Endothelial cell of umbilical vein (primary cell): Measurements from ENCODE around the gene HGF. TPM values are rescaled to one million over a fixed set of nuclear protein-coding genes. Genes with fewer than 3 reads are reported as not detected.

Source experiments
- BruUV-seq: library from RNA; stranded (reverse); fragments of 400-500 nt; replicated peaks from 2 replicates; lab custom pipeline; 2021; lab: Mats Ljungman, UMichigan
- CTCF ChIA-PET: fragments of 300-600, 350-600 bp; sonication (Branson Sonifier 250); formaldehyde crosslinking; loops from one replicate; lab custom pipeline; 2021; ENCODE audit warnings: antibody characterized with exemption, inconsistent platforms; lab: Charles Lee
- POLR2A ChIA-PET: fragments of 300-600, 350-600 bp; sonication (Branson Sonifier 250); formaldehyde crosslinking; loops from one replicate; lab custom pipeline; 2021; ENCODE audit warnings: antibody characterized with exemption, inconsistent platforms; lab: Charles Lee
- DNase-seq: peaks from one replicate; pipeline ENCODE4 v3.0.0-alpha.2; 2011; ENCODE audit warnings: low read depth, low spot score
- FAIRE-seq: peaks from 2 replicates; lab custom pipeline; 2011; peaks lifted over from hg19 to GRCh38; lab: Jason Lieb, UNC
- H2AFZ ChIP-seq: 2 replicates; pipeline ENCODE4 v1.6.0; 2012; ENCODE audit warnings: low read depth, low read length, control low read depth, inconsistent platforms
- H3K27ac ChIP-seq: 2 replicates; pipeline ENCODE4 v1.5.1; 2011; ENCODE audit warnings: low read depth, mild to moderate bottlenecking, control low read depth, low read length, moderate library complexity; ENCODE audit not compliant: insufficient read depth
- H3K27me3 ChIP-seq, 2 experiments: 2 replicates each; pipeline versions ENCODE4 v1.6.0 to v1.6.1; 2011; ENCODE audit warnings: low read length in 2 of 2, mixed read lengths in 1 of 2; ENCODE audit not compliant: control insufficient read depth in 2 of 2, insufficient read depth in 2 of 2
- H3K36me3 ChIP-seq, 2 experiments: 2 replicates in 1 of 2; 3 replicates in 1 of 2; pipeline ENCODE4 v1.5.1; 2011; ENCODE audit warnings: low read length in 2 of 2, mild to moderate bottlenecking in 1 of 2, moderate library complexity in 1 of 2; ENCODE audit not compliant: control insufficient read depth in 2 of 2, insufficient read depth in 2 of 2; ENCODE audit errors: extremely low read depth in 1 of 2
- H3K4me1 ChIP-seq: 3 replicates; pipeline ENCODE4 v1.5.1; 2011; ENCODE audit warnings: mild to moderate bottlenecking, low read length; ENCODE audit not compliant: control insufficient read depth, insufficient read depth; ENCODE audit errors: extremely low read depth
- H3K4me2 ChIP-seq: 2 replicates; pipeline ENCODE4 v1.6.1; 2011; ENCODE audit warnings: low read length, control low read depth, mixed read lengths; ENCODE audit not compliant: insufficient read depth
- H3K4me3 ChIP-seq, 3 experiments: fragments of 200-600 bp in 1 of 3; sonication (generic), shearing (Covaris generic) in 1 of 3; replicated peaks in 1 of 3; 2 replicates each; pipeline ENCODE4 v1.5.1; 2011 to 2016; ENCODE audit warnings: control low read depth in 3 of 3, low read length in 3 of 3, mild to moderate bottlenecking in 2 of 3, inconsistent platforms in 1 of 3, low read depth in 1 of 3, moderate library complexity in 1 of 3; ENCODE audit not compliant: insufficient read depth in 1 of 3
- H3K79me2 ChIP-seq: 2 replicates; pipeline ENCODE4 v1.6.0; 2012; ENCODE audit warnings: low read length, inconsistent platforms; ENCODE audit not compliant: control insufficient read depth, insufficient read depth
- H3K9ac ChIP-seq: replicated peaks from 2 replicates; pipeline ENCODE3; 2011; ENCODE audit warnings: low read length, control low read depth; ENCODE audit not compliant: insufficient read depth; ENCODE audit errors: extremely low read depth
- H3K9me1 ChIP-seq: replicated peaks from 3 replicates; pipeline ENCODE4 v1.6.0; 2011; ENCODE audit warnings: mild to moderate bottlenecking, low read length; ENCODE audit not compliant: control insufficient read depth, insufficient read depth; ENCODE audit errors: extremely low read depth
- H3K9me3 ChIP-seq: replicated peaks from 2 replicates; pipeline ENCODE4 v1.5.1; 2012; ENCODE audit warnings: low read length, inconsistent platforms; ENCODE audit not compliant: control insufficient read depth, insufficient read depth
- H4K20me1 ChIP-seq: replicated peaks from 2 replicates; pipeline ENCODE3; 2011; ENCODE audit warnings: mild to moderate bottlenecking, low read length; ENCODE audit not compliant: control insufficient read depth, insufficient read depth; ENCODE audit errors: extremely low read depth
- CTCF ChIP-seq, 2 donors: IDR thresholded peaks; 1 replicate in 1 of 2; 2 replicates in 1 of 2; pipeline ENCODE4 v1.5.1; 2011; ENCODE audit warnings: low read length in 2 of 2, mild to moderate bottlenecking in 2 of 2, moderate library complexity in 2 of 2, control low read depth in 1 of 2, inconsistent platforms in 1 of 2, low read depth in 1 of 2; ENCODE audit not compliant: insufficient read depth in 1 of 2; ENCODE audit errors: extremely low read depth in 1 of 2
- EZH2 ChIP-seq: IDR thresholded peaks from 2 replicates; pipeline ENCODE4 v1.6.1; 2012; ENCODE audit warnings: borderline replicate concordance, low read depth, mild to moderate bottlenecking, moderate library complexity, low read length, inconsistent platforms; ENCODE audit not compliant: severe bottlenecking
- FOS ChIP-seq: IDR thresholded peaks from 2 replicates; pipeline ENCODE4 v1.6.1; 2011; ENCODE audit warnings: mild to moderate bottlenecking, low read length, moderate library complexity, borderline replicate concordance; ENCODE audit not compliant: insufficient read depth
- GATA2 ChIP-seq: IDR thresholded peaks from 2 replicates; pipeline ENCODE4 v1.7.0; 2011; ENCODE audit warnings: low read depth, mild to moderate bottlenecking, moderate library complexity, mixed read lengths, low read length; ENCODE audit not compliant: insufficient read length, insufficient read depth
- JUN ChIP-seq: IDR thresholded peaks from 2 replicates; pipeline ENCODE4 v1.6.1; 2011; ENCODE audit warnings: borderline replicate concordance, low read depth; ENCODE audit not compliant: insufficient read length, insufficient read depth
- MAX ChIP-seq: IDR thresholded peaks from 2 replicates; pipeline ENCODE4 v1.6.1; 2011; ENCODE audit not compliant: insufficient read depth, insufficient read length
- MYC ChIP-seq: IDR thresholded peaks from one replicate; pipeline ENCODE4 v1.6.1; 2011; ENCODE audit warnings: mild to moderate bottlenecking, low read depth, low read length
- POLR2A ChIP-seq: IDR thresholded peaks from 2 replicates; pipeline ENCODE4 v1.6.1; 2012; ENCODE audit warnings: low read depth, mild to moderate bottlenecking, control low read depth, low read length
- POLR2AphosphoS5 ChIP-seq: IDR thresholded peaks from 2 replicates; pipeline ENCODE4 v1.6.1; 2012; ENCODE audit warnings: low read depth, mild to moderate bottlenecking, control low read depth, low read length, moderate library complexity; ENCODE audit not compliant: insufficient read depth
- dilution Hi-C: fragments of 300-500 bp; cut with MboI; formaldehyde crosslinking; loops from one replicate; pipeline ENCODE4 v1.15.0; 2019; ENCODE audit warnings: low sequenced_read_pairs; ENCODE audit not compliant: extremely low pct_ligation_motif_present
- intact Hi-C: fragments of 100-400 bp; cut with micrococcal nuclease; formaldehyde crosslinking; loops from one replicate; pipeline ENCODE4 v1.10.0; 2022
- polyA plus RNA-seq, 4 experiments: library from polyadenylated mRNA; depleted of rRNA in 3 of 4; stranded (reverse) in 3 of 4; unstranded in 1 of 4; fragments of >200 nt; gene quantifications; 2 replicates each; pipeline versions ENCODE4 v1.2.1 to v1.2.3, GENCODE V29; 2011 to 2012; ENCODE audit warnings: missing spikeins in 1 of 4
- total RNA-seq: library from RNA; stranded (reverse); gene quantifications from 2 replicates; pipeline ENCODE4 v1.2.3, GENCODE V29; 2021

HGF gene
- total and polyA plus RNA-seq, 2 donors (not counting 3 experiments of a cell fraction or from before 2014, with no cell fraction given), result 0.15 to 0.18 TPM

GRCh38 chr7:81752318-81752714, 17.5 kb downstream of the HGF start:
- Histone ChIP-seq H3K4me3 (no peak overlapping the region), H3K9me1 (no peaks in the 10 kb centered on the region), H3K4me2 (no peak overlapping the region), H3K79me2 (no peaks in the 10 kb centered on the region), H2AFZ (no peak overlapping the region), H3K9me3 (no peaks in the 10 kb centered on the region), H4K20me1 (no peaks in the 10 kb centered on the region), H3K9ac (no peak overlapping the region), H3K27ac (no peak overlapping the region), H3K4me1 (no peaks in the 10 kb centered on the region), H3K36me3 (no peaks in the 10 kb centered on the region), H3K27me3 (no peaks in the 10 kb centered on the region)
- ChIA-PET POLR2A (no interaction called here), CTCF (interaction anchor here (1.0 to 1.4 kb wide), 2 partner anchors 12 to 17 kb away, joined by 3 to 6 read pairs; partner anchors contain the start of gene HGF)
- intact Hi-C loops (no loop called here), dilution Hi-C loops (loop anchor here (25.0 kb wide), 1 partner anchor 240 kb away; no protein-coding TSS in a partner anchor)
- BruUV-seq, result no TSS peak
- DNase-seq (no peak), FAIRE-seq (no peak)
- no peak for TF ChIP-seq EZH2
- TF ChIP-seq MAX, result no peak
- no peak for TF ChIP-seq POLR2A
- TF ChIP-seq POLR2AphosphoS5, result no peak
- no peak for TF ChIP-seq MYC
- no peak for TF ChIP-seq CTCF (IDR thresholded peaks at IDR 0.05; ENCODE audit: extremely low read depth in 1 of 2, insufficient read depth in 1 of 2, low read depth in 1 of 2, low read length in 2 of 2)
- TF ChIP-seq GATA2, result no peak
- no peak for TF ChIP-seq FOS
- TF ChIP-seq JUN, result no peak
